Anterior cingulate cortex (tissue), 58 donors: ENCODE results near the gene ACP3.
A peak's percentile ranks its signal among the peaks of the same experiment; 100 is the strongest.

ENCODE experiments used
- DNase-seq, 58 donors: peaks; one replicate each; lab custom pipeline; 2025; lab: John Stamatoyannopoulos, UW

The ACP3 gene

GRCh38 chr3:132311316-132311715 lies 5.9 kb upstream of the ACP3 start:
- no peak for DNase-seq

- peak in 2 of 58 donors; percentile 3 to 4 for DNase-seq
Observed at GRCh38 chr3:132311841-132312240, 5.4 kb upstream of the ACP3 start.

GRCh38 chr3:132315851-132316250 lies 1.4 kb upstream of the ACP3 start:
- DNase-seq = no peak

GRCh38 chr3:132318451-132318850 lies 1.2 kb downstream of the ACP3 start:
- DNase-seq = no peak

GRCh38 chr3:132321304-132321703 lies 4.1 kb downstream of the ACP3 start:
- no peak for DNase-seq

- DNase-seq = peak in 1 of 58 donors; percentile 12
Observed at GRCh38 chr3:132325103-132325606, 7.9 kb downstream of the ACP3 start.

GRCh38 chr3:132325634-132326033 lies 8.4 kb downstream of the ACP3 start:
- DNase-seq = no peak

- no peak for DNase-seq
Observed at GRCh38 chr3:132326251-132326650, 9.0 kb downstream of the ACP3 start.

GRCh38 chr3:132332082-132332481 lies 14.9 kb downstream of the ACP3 start:
- DNase-seq = no peak

- DNase-seq = peak in 3 of 58 donors; percentile 1 to 15 (median 2)
Observed at GRCh38 chr3:132332508-132332907, 15.3 kb downstream of the ACP3 start.

- DNase-seq = no peak
Observed at GRCh38 chr3:132341746-132342145, 24.5 kb downstream of the ACP3 start.

GRCh38 chr3:132342183-132342582 lies 25.0 kb downstream of the ACP3 start:
- DNase-seq = no peak

GRCh38 chr3:132342610-132343009 lies 25.4 kb downstream of the ACP3 start:
- DNase-seq = no peak

GRCh38 chr3:132343018-132343612 lies 25.9 kb downstream of the ACP3 start:
- peak in 17 of 58 donors; percentile 2 to 40 (median 7) for DNase-seq

GRCh38 chr3:132344666-132345280 lies 27.6 kb downstream of the ACP3 start:
- DNase-seq = no peak

- peak in 23 of 58 donors; percentile 1 to 44 (median 15) for DNase-seq
Observed at GRCh38 chr3:132346841-132347736, 29.9 kb downstream of the ACP3 start.

- DNase-seq = no peak
Observed at GRCh38 chr3:132347811-132348210, 30.6 kb downstream of the ACP3 start.

- DNase-seq = no peak
Observed at GRCh38 chr3:132348531-132348930, 31.3 kb downstream of the ACP3 start.

- DNase-seq = no peak
Observed at GRCh38 chr3:132350814-132351213, 33.6 kb downstream of the ACP3 start.

GRCh38 chr3:132351222-132351806 lies 34.1 kb downstream of the ACP3 start:
- no peak for DNase-seq
